Skin of body (tissue), 2 donors: ENCODE data around the gene WDR7. TPM values are rescaled to one million over a fixed set of nuclear protein-coding genes. Genes with fewer than 3 reads are reported as not detected.
"Not testable (repeated sequence)": the region's sequence is repeated elsewhere in the genome, so short reads cannot be mapped to it uniquely, and the experiment has no call there.

ENCODE experiments used
- DNase-seq: peaks from one replicate; lab custom pipeline; 2025; lab: John Stamatoyannopoulos, UW
- total RNA-seq: library from RNA; depleted of rRNA; stranded (reverse); fragments of >200 nt; gene quantifications from one replicate; pipeline ENCODE4 v1.2.3, GENCODE V29; 2014

Gene WDR7
- total RNA-seq, 1 donor from 2014 or later = 27.0 TPM

DNA sequence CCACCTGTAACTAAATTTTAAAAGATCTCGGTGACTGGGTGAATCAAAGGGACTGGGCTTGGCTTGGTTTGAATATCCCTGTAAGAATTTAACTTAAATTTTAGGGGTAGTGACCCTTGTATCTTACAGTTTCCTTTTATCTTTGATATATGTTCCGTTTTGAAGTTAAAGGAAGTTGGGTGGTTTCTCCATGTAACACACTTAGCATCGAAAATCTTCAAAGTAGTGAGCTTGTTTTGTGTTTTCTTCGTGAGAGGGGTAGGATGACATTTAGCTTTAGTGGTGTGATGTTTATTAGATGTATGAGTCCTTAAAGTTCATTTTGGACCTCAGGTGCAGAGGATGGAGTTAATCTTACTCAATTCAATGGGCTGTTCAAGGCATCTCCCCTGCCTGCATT is 1.6 kb downstream of the WDR7 start:
- DNase-seq = no peak

DNA sequence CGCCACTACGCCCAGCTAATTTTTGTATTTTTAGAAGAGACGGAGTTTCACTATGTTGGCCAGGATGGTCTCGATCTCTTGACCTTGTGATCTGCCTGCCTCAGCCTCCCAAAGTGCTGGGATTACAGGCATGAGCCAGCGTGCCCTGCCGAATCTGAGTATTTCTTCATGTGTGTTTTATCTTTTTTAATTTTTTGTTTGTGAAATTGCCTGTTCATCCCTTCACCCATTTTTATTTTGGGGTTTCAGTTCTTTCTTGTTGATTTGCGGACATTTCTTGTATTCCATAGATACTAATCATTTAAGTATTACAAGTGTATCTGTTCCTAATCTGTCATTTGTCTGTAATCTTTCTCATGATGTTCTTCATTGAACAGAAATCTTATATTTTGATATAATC is 3.1 kb downstream of the WDR7 start:
- not testable (repeated sequence) for DNase-seq

DNA sequence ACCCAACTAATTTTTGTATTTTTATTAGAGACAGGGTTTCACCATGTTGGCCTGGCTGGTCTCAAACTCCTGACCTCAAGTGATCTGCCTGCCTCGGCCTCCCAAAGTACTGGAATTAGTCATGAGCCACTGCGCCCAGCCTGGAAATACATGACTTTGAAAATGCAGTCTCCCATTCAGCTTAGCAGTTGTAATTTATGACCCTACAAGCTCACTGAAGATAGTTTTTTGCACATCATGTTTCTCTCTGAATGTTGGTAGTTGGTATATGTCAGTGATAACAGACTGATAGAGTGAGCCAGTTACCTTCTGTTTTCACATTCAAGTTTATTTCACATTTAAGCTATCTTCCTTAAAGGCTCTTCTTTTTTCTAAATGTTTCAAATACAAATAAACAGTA is 7.1 kb downstream of the WDR7 start:
- DNase-seq = no peak

DNA sequence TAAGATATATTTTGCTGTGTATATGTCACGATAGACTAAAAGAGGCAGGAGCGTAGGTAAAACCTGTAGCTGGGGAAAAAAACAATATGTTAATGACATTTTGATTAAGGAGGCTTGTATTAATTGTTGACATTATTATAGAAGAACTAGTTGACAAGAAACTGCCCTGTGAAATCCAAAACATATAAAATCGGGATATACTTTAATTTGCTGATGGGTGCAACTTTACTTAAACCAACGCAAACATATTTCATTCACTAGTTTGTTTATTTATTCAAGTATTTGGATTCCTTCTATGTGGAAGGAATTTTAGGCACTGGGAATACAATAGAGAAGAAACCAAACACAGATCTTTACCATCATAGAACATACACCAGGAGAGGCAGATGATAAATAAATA is 8.0 kb downstream of the WDR7 start:
- no peak for DNase-seq

DNA sequence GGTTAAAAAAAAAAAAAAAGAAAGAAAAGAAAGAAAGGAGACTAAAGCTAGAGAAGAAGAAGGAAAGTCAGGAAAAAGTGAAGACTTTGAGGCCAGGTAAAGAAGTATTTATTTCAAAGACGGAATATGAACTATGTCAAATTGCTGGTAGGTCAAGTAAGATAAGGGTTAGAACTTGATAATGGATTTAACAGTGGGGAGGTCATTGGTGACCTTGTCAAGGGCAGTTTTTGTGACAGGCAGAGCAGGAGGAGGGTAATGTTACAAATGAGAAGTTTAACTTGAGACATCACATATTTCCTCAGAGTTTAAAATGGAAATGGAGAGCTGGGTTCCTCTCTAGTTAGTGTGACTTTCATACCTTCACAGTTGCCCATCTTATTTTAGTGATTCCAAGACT is 9.5 kb downstream of the WDR7 start:
- DNase-seq = no peak

DNA sequence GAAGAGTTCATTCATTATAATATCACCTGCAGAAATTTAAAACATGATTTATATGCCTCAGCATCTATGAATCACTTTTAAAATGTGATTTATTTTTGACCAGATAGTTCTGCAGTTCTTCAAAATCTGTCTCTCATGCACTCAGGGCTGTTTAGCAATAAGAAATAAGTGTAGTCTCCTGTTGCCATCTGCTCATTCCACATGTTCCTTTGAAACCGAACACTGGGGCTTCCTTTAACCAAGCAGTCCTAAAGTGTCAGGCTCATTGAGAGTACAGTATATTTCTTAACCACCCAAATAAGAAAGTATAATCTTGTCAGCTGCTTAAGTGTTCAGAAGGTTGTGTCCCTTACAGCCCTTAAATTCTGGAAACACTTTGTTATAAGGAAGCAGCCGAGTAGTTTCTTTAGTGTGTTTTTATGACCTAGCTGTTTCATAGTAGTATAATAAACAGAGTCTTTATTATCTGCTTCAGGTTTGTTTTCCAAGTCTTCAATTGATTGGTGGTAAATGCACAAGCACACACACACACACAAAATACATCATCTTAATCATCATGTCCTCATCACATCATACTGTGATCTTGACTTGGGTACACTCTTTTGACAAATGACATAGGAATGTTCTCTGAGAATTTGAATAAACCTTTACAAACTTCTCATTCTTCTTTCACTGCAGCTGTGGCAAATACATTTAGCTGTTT is 10.4 kb downstream of the WDR7 start:
- DNase-seq = no peak

DNA sequence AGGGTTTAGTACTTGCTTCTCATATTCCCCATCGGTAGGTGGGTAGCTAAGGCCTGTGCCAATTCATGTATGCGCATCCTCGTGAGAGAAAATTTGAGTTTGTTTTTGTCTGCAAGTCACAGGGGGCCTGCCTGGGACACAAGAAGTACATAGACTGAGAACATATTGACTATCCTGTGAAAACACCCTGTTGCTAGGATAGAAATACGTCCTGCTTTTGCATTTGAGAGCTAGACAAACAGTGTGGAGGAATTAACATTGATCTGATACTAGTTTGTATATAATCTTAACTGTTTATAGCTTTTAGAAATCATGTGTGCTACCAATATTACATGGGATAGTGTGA is 10.9 kb downstream of the WDR7 start:
- no peak for DNase-seq

DNA sequence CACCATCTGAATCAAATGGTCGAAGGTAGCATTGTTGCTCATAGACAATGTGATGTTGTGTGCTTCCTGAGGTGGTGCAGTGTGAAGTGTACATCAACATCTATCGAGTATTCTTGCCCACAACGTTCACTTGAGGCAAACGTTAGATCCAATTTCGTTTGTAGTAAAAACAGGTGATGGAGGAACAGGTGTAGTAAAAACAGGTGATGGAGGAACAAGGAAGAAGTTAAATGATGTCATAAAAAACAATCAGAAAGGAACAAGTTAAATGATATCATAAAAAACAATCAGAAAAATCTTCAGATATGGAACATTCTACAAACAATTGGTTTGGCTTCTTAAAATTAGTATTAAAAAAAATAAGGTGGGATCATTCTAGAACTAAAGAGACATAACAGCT is 11.3 kb downstream of the WDR7 start:
- no peak for DNase-seq

DNA sequence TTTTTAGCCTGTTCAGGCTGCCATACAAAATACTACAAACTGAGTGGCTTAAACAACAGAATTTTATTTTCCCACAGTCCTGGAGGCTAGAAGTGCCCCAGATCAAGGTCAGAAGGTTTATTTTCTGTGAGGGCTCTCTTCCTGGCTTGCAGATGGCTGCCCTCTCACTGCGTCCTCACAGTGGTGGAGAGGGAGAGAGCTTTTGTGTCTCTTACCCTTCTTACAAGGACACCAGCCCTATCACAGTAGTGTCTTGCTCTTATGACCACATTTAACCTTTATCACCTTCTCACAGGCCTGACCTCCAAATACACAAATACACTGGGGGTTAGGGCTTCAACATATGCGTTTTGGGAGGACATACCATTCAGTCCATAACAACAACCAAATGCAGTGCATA is 11.7 kb downstream of the WDR7 start:
- no peak for DNase-seq

DNA sequence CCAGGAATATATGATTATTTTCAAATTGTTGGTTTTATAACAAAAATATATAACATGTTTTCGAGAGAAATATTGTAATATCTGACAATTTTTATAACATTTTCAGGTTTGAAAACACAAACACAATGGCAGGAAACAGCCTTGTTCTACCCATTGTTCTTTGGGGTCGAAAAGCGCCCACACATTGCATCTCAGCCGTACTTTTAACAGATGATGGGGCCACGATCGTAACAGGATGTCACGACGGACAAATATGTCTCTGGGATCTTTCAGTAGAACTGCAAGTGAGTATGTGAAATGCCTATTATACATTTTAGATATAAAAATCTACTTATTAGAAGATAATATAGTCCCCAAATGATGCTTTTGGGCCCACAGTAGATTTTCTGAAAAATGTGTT is 21.2 kb downstream of the WDR7 start:
- DNase-seq = no peak

DNA sequence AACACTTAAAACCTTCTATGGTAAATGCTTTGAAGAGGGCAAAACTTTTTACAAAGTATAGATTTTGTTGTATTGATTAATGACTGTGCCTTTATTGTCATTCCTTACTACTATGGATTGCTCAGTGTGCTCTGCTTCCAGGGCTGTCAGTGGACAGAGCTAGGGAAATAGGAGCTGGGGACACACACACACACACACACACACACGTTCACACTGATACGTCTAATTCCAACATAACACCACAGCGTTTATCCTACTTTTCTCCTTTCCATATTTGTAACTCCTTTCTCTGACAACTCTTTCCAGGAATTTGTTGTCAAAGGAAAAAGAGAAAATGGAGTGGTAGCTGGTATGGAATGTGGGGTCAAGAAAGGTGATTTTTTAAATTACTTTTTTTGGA is 21.8 kb downstream of the WDR7 start:
- no peak for DNase-seq

DNA sequence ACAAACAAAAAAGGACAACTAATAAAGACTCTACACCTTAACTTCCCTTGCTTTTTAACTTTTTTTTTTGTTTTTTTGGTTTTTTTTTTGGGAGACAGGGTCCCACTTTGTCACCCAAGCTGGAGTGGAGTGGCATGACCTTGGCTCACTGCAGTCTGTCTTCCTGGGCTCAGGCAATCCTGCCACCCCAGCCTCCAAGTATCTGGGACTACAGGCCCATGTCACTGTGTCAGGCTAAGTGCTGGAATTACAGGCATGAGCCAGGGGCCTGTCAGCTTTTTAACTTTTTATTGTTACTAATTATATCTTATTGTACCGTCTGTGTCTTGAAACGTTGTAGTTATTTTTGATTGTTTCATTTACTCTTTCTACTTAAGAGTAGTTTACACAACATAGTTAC is 25.5 kb downstream of the WDR7 start:
- no peak for DNase-seq

DNA sequence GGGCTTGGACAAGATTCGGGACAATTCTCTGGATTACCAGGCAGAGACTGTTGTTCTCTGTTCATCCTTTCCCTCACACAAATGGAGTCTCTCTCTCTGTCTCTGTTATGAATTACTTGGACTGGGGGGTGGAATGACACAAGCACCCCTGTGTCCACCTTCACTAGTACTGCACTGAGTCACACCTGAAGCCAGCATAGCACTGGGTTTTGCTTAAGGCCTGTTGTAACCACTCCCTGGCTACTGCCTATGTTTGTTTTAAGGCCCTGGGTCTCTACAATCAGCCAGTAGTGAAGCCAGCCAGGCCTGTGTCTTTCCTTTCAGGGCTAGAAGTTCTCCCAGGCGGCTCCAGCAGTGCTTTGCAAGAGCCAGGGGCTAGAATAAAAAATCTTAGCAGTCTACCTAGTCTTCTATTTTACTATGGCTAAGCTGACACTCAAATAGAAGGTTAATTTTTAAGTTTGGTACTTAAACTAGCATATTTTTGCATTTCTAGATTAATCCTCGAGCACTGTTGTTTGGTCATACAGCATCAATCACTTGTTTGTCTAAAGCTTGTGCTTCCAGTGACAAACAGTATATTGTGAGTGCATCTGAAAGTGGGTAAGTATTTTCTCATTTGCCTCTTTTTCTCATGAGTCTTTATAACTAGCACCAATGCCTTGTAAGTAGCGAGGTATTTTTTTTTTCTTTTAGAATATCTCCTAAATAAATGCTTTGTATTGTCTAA is 27.8 kb downstream of the WDR7 start:
- no peak for DNase-seq

DNA sequence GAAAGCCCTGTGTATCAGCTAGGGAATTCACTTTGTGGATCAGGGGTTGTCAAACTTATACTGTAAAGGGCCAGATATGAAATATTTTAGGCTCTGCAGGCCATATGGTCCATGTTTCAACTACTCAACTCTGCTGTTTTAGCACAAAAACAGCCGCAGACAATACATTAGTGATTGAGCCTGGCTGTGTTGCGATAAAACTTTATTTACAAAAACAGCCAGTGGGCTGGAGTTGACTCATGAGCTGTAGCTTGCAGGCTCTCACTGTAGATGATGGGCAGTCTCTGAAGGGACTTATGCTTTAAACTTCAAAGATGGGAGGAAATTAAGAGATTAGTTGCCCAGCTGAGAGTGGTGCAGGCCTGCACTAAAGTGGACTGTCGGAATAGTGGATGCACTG is 33.1 kb downstream of the WDR7 start:
- no peak for DNase-seq

DNA sequence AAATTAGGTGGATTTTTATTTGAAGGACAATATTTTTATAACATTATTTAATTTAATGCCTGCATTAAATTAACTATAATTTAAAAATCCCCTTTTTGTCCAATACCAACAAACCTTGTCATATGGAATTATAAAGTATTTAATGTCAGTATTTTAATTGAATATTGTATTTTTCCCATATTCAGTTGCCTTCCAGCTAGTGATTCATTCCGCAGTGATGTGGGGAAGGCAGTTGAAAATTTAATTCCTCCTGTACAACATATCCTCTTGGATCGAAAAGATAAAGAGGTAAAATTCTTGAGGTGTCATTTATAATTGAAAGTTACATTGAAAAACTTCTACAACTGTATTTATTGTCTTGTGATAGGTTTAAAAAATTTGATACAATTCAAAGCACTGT is 40.4 kb downstream of the WDR7 start:
- DNase-seq = no peak

DNA sequence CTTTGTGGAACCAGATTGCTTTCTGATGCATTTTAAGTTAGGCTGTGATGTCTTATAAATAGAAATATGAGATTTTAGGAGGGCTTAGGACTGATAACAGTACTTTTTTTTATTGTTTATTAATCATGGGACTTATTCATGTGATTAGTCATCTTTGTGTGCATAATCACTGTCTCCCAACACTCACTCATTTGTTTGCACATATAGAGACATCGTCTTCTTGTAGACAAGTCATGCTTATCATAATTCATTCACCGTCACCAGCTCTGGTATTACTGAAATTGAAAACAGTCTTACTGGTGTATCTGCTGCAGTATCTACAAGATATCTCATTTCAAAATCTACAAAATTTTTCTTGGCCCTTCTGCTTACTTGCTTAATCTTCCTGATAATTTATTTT is 45.8 kb downstream of the WDR7 start:
- no peak for DNase-seq

DNA sequence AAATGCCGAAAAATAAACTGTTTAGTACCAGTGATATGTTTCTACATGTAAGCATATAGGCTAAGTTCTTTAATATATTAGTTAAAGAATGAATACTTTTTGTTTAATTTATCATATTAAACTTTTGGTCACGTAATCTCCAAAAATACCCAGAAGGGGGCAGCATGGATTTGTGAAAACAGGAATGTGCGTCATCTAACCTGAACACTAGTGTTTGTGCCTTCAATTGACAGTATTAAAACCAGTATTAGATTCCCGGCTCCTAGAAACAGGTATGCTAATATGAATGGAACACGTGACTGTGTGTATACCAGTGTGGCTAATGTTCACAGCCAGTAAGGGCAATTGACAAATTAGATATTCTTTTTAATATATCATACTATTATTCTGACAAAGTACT is 51.8 kb downstream of the WDR7 start:
- no peak for DNase-seq

DNA sequence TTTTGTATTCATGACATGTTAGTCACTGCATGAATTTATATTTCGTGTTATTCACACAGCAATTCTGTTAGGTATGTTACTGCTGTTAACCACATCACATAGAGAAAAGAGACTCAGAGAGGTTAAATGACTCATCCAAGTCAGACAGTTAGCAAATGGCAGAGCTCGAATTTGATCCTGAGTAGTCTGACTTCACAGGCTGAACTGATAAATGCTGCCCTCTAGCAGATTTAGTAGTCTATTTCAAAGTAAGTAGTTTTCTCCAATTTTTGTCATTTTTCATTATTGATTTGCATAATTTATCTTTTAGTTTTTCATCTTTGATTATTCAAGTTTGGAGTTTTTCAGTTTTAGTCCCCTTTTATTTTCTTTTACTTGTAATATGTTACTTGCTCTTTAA is 58.3 kb downstream of the WDR7 start:
- peak; percentile 23 for DNase-seq

DNA sequence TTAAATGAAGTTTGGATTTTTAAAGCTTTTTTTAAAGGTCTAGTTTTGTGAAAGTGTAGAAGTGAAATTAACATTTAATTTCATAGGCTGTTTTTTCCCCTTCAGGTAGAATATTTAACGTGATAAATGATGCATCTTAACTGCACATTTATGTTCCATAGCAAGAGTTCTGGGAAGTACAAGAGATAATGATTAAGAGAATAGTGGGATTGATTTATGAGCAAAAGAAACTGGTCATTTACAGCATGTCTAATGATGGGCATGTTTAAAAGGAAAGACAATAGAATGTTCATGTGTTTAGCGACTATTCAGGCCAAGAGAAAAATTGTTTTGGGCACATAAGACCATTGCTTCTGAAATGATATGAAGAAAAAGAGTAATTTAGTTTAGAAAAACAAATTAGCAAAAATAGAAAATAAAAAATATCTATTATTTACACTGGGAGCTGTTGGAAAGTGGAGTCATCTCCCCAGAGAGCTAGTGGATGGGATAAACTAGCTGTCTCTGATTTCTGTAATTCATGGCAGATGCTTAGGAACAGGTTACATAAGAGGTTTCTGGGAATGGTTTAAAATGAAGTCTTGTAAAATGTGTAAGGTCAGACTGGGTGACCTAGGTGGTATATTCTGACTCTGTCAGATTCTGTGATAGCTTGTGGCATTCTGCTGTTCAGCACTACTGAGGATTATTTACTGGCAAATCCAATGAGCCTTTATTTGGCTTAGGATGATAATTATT is 60.7 kb downstream of the WDR7 start:
- DNase-seq = no peak

DNA sequence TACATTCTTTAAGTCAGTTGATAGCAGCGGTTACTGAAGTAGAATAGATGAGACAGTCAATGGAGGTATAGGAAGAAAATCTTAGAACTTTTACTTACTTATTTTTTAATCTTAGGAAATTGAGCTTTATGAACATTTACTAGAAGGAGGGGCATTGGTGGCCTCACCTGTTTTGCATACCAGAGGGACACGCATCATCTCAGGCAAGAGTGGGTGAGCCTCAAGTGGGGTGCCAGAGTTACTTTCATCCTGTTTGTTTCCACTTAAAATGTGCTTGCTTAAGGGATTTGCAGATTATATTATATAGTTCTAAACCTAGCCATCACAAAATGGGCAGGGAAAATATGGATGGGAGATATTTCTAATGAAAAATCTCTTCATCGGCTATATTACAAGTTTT is 61.6 kb downstream of the WDR7 start:
- DNase-seq = no peak

DNA sequence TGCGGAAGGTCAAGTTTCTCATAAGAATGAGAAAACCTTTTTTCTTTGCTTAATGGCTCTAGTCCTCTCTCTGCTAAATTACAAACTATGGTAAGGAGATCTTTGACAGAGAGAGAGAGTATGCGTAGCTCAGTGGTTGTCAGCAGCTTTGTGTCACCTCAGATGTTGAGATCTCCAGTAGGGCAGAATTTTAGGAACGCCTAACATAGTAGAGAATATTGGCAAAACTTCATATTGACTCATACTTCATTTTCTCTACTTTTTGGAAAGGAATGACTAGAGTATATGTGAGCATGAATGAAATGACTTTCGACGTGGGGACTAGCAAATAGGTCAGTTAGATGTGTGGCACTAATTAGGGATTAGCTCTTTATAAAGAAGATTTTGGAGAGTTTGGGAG is 64.0 kb downstream of the WDR7 start:
- DNase-seq = no peak

DNA sequence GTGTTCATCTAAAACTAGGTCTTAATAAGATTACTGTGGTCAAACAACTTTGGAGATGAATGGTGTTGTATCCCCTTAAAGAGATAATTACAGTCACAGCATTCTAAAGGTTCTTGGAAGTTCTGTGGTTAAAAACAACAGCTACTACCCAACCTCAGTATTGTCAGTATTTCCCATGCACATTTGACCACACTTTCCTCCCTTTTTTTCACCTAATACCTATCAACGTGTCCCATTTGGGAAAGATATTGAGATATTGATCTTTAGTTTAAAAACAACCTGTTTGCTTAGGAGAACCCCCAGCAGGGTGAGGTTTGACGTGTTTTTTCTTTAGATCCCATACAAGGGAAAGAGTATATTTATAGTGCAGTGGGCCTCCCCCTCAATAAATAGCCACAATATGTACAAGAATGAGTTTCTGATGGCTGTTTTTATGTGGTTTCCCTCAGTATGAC is 65.6 kb downstream of the WDR7 start:
- DNase-seq = no peak

DNA sequence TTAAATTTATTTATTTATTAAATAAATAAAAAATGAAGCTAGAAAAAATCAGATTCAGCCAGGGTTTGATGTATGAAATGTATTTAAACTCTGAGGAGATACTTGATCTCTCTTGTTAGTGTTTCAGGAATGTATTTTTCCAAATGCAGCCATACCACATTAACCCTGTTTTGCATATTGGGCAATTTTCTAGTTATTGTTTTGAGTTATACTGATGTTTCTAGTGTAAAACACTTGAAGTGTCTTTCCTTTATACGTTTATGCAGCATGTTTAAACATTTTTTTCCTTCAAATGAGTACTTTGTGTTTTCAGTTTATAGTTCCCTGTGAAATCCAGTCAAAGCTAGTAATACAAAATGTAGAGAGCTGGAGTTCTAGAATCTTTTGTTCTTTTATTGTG is 69.9 kb downstream of the WDR7 start:
- DNase-seq = no peak
